AG10803 (cell line): ENCODE results near the gene MBP.

ENCODE experiments used
- DNase-seq: peaks from one replicate; pipeline ENCODE4 v3.0.0; 2010; ENCODE audit warnings: low read depth
- H3K4me3 ChIP-seq: 2 replicates; pipeline ENCODE4 v1.5.1; 2011; ENCODE audit warnings: mild to moderate bottlenecking, low read length, control low read depth
- CTCF ChIP-seq: conservative IDR thresholded peaks from 2 replicates; pipeline ENCODE4 v1.5.1; 2011; ENCODE audit warnings: mild to moderate bottlenecking, low read length, control low read depth, inconsistent platforms

MBP gene

GRCh38 chr18:77086656-77087392, 45.8 kb downstream of the MBP start:
- peak overlapping the region; percentile 50 for H3K4me3 ChIP-seq
- DNase-seq = peak; percentile 11
- no peak for TF ChIP-seq CTCF

GRCh38 chr18:77086034-77086433, 46.5 kb downstream of the MBP start:
- no peak for TF ChIP-seq CTCF
- H3K4me3 ChIP-seq = no peak overlapping the region
- DNase-seq = peak; percentile 92

DNA sequence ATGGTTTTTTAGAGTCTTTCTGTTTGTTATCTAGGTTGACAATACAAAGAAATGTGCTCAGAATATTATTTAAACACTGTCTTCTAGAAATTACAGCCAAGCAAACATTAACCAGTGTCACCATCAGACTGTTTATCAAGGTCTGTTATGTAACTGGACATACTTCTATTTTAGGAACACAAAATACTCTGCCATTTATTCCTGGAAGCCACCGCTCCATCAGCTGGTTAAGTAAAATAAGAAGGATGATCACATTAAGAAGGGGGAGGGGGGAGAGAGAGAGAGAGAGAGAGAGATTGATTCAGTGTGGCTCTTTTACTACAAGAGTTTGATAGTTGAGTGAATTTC, 47.9 kb downstream of the MBP start:
- H3K4me3 ChIP-seq = no peak overlapping the region
- DNase-seq = no peak
- TF ChIP-seq CTCF = no peak

DNA sequence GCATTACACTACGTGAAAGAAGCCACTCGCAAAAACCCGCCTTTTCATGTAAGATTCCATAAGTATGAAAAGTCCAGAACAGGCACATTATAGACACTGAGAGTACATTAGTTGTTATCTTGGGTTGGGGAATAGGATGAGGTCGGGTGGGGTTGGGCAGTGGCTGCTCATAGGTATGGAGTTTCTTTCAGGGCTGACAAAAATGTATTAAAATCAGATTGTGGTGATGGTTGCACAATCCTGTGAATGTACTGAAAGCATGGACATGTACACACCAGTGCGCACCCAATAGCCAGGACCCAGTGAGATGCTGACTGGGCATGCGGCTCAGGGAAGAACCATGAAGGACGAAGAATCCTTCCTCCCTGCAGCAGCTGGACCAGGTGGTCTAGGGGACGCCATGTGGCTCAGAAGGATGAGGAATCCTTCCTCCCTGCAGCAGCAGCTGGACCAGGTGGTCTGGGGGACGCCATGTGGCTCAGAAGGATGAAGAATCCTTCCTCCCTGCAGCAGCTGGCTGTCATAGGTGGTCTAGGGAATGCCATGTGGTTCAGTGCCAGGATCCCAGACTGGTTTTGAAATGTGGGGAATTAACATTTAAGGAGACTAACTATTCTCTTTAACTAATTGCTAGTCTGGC, 50.1 kb downstream of the MBP start:
- H3K4me3 ChIP-seq = no peak overlapping the region
- no peak for DNase-seq
- TF ChIP-seq CTCF = no peak

- no peak overlapping the region for H3K4me3 ChIP-seq
- TF ChIP-seq CTCF = no peak
- DNase-seq = peak; percentile 89
Measured at GRCh38 chr18:77081390-77081778, 51.2 kb downstream of the MBP start.

GRCh38 chr18:77079954-77080682, 52.5 kb downstream of the MBP start:
- no peak for DNase-seq

More at GRCh38 chr18:77079954-77080682, 52.5 kb downstream of the MBP start:
- H3K4me3 ChIP-seq = no peak overlapping the region
- no peak for TF ChIP-seq CTCF
